GM18511 (cell line): ENCODE measurements around the gene PRKD1.
"Not testable (repeated sequence)": the region's sequence is repeated elsewhere in the genome, so short reads cannot be mapped to it uniquely, and the experiment has no call there.

Experiments used
- ATAC-seq: cut with Tn5 transposase; IDR thresholded peaks from one replicate; pipeline ENCODE4 v1.9.1; 2021; ENCODE audit warnings: mild to moderate bottlenecking, moderate library complexity; ENCODE audit not compliant: unreplicated experiment

PRKD1 gene

GRCh38 chr14:29839691-29840090 is 88.0 kb downstream of the PRKD1 start:
- not testable (repeated sequence) for ATAC-seq

- no peak for ATAC-seq
These were observed 88.9 kb downstream of the PRKD1 start for GRCh38 chr14:29838752-29839151.

- ATAC-seq, result no peak
These were observed 91.3 kb downstream of the PRKD1 start for GRCh38 chr14:29836395-29836794.

GRCh38 chr14:29832042-29832441 is 95.6 kb downstream of the PRKD1 start:
- ATAC-seq, result no peak

- no peak for ATAC-seq
These were observed 97.8 kb downstream of the PRKD1 start for GRCh38 chr14:29829851-29830250.

- no peak for ATAC-seq
These were observed 103.8 kb downstream of the PRKD1 start for GRCh38 chr14:29823816-29824215.

GRCh38 chr14:29822430-29822709 is 105.3 kb downstream of the PRKD1 start:
- ATAC-seq, result no peak

GRCh38 chr14:29821661-29822429 is 105.8 kb downstream of the PRKD1 start:
- no peak for ATAC-seq

- no peak for ATAC-seq
These were observed 106.4 kb downstream of the PRKD1 start for GRCh38 chr14:29821242-29821641.

- ATAC-seq, result no peak
These were observed 106.9 kb downstream of the PRKD1 start for GRCh38 chr14:29820785-29821184.

GRCh38 chr14:29817767-29818405 is 109.8 kb downstream of the PRKD1 start:
- ATAC-seq, result no peak

GRCh38 chr14:29815016-29815674 is 112.5 kb downstream of the PRKD1 start:
- no peak for ATAC-seq

- no peak for ATAC-seq
These were observed 113.3 kb downstream of the PRKD1 start for GRCh38 chr14:29814156-29815015.

GRCh38 chr14:29810682-29811081 is 117.0 kb downstream of the PRKD1 start:
- no peak for ATAC-seq

- no peak for ATAC-seq
These were observed 117.6 kb downstream of the PRKD1 start for GRCh38 chr14:29810064-29810463.

GRCh38 chr14:29806124-29806517 is 121.5 kb downstream of the PRKD1 start:
- ATAC-seq, result no peak

GRCh38 chr14:29805415-29806123 is 122.1 kb downstream of the PRKD1 start:
- ATAC-seq, result no peak

- no peak for ATAC-seq
These were observed 123.0 kb downstream of the PRKD1 start for GRCh38 chr14:29804481-29805266.

- no peak for ATAC-seq
These were observed 124.6 kb downstream of the PRKD1 start for GRCh38 chr14:29803045-29803444.

GRCh38 chr14:29802211-29802610 is 125.4 kb downstream of the PRKD1 start:
- ATAC-seq, result no peak
